ENCODE data around the gene MPST.
"Not testable (repeated sequence)": the region's sequence is repeated elsewhere in the genome, so short reads cannot be mapped to it uniquely, and the experiment has no call there.

Gene MPST

DNA sequence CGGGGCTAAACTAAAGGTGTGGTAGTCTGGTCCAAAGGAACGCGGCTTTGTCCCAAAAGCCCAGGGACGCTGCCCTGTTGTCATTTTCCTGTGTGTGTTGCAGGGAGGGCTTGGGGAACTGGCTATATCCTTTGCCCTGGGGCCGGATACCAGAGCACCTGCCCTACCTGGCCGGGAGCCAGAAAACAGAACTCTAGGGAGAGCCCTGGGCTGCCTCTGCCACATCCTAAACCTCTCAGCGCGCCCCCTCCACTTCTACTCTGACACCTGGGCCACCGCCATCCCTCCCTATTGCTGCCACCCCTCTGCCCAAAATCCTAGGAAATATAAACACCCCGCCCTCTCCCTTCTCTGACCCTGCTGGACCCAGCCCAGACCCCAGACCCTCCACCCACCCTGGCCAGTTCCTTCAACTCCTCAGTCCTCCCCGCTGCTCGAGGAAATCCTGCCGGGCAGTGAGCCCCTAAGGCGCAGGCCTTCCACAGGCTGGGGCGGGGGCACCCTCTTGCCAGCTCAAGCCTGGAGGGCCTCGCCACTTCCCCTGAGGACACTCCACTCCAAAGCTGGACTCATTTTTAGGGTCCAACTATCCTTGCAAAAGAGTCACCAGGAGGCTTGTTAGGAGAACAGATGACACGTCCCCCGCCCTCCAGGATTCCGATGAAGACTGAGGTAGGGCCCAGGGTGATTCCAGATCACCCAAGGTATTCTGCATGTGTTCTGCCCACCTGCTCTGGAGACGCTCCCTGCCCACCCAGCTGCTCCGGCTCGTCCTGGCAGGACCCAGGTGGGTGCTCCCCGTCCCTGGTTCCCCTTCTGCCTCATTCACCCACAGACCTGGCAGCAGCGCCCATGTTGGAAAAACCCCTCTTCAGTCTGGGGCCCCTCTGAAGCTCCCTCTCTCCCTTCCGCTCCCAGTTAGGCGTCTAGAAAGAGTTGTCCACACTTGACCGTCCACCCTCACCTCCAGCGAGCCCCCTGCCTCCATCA is 44.2 kb downstream of the MPST start:
- DNase-seq = peak; percentile 71

DNA sequence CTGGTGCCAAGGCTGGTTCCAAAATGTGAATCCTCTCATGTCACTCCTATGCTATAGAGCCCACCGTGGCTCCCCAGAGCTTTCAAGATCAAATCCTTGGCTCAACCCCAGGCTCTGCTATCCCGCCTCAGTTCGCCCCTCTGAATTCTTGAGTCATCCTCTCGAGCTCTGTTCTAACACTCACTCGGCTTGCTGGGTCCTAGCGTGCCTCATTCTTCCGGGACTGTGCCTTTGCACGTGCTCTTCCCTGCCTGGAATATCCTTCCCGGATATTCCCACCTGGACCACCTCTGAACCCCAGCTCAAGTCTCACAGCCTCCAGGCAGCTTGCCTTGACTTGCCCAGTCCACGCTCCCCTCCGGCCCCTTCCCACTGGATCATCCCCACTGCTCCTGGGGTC is 45.0 kb downstream of the MPST start:
- DNase-seq = no peak

- no peak for DNase-seq
Observed at GRCh38 chr22:37065180-37065579, 45.6 kb downstream of the MPST start.

DNA sequence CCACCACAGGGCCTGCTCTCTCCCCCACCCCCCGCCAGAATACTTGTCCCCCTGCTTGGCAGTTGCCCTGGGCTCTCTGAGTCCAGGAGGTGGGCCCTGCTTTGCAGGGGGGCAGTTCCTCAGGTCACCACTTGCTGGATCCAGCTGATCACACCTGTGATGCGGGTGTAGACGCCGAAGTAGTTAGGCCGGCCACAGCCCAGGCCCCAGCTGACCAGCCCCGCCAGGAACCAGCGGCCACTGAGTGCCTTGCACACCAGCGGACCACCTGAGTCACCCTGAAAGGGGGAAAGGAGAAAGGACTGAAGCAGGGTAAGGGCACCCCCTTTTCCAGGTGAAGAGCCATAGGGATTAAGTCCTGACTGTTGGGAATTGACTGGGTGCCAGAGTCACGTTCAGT is 46.4 kb downstream of the MPST start:
- no peak for DNase-seq

DNA sequence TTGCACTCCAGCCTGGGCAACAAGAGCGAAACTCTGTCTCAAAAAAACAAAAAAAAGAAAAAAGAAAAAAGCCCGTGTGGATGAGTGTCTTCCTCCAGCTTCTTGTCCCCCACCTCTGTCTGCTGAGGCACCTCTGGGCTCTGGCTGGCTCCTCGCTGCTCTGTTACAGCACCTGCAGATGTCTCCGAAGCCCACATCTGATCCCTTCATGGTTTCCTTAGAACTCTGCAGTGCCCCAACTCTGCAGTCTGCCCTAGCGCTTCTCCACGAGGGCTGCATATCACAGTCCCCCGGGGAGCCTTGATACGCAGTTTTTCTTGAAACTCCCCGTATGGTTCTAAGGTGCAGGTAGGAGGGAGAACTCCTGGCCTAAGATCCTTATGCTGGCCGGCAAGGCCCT is 47.9 kb downstream of the MPST start:
- no peak for DNase-seq

DNA sequence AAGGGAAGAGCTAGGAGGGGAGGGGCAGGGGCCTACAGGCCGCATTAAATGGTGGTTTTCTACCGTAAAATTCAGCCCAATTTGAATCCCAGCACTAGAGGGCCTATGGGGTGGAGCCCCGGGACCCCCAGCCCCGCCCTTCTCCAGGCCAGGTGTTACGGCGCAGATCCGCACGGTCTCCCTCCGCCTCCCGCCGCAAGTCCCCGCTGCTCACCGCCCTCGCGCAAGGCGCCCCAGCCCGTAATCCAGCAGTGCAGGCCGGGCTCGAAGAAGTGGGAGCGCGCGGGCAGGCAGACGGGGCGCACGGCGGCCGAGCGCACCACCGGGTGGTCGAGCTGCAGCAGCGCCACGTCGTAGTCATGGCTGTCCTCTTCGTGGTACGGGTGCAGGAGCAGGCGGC is 49.3 kb downstream of the MPST start:
- no peak for DNase-seq

- no peak for DNase-seq
Observed at GRCh38 chr22:37069319-37069718, 49.8 kb downstream of the MPST start.

- DNase-seq = no peak
Observed at GRCh38 chr22:37069719-37070118, 50.2 kb downstream of the MPST start.

GRCh38 chr22:37070334-37070733 is 50.8 kb downstream of the MPST start:
- no peak for DNase-seq

- no peak for DNase-seq
Observed at GRCh38 chr22:37070744-37071143, 51.2 kb downstream of the MPST start.

DNA sequence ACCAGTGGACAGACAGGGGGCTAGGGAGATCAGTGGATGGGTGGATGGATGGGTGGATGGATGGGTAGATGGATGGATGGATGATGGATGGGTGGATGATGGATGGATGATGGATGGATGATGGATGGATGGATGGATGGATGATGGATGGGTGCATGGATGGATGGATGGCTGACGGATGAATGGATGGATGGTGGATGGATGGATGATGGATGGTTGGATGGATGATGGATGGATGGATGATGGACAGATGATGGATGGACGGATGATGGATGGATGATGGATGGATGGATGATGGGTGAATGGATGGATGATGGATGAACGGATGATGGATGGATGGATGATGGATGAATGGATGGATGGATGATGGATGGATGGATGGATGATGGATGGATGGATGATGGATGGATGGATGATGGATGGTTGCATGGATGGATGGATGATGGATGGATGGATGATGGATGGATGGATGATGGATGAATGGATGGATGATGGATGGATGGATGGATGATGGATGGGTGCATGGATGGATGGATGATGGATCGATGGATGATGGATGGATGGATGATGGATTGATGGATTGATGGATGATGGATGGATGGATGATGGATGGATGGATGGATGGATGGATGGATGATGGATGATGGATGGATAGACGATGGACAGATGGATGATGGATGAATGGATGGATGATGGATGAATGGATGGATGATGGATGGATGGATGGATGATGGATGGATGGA is 52.5 kb downstream of the MPST start:
- not testable (repeated sequence) for DNase-seq

DNA sequence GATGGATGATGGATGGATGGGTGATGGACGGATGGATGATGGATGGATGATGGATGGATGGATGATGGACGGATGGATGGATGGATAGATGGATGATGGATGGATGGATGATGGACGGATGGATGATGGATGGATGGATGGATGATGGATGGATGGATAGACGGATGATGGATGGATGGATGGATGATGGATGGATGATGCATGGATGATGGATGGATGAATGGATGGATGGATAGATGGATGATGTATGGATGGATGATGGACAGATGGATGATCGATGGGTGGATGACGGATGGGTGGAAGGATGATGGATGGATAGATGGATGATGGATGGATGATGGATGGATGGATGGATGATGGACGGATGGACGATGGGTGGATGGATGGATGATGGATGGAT is 53.1 kb downstream of the MPST start:
- DNase-seq = no peak

DNA sequence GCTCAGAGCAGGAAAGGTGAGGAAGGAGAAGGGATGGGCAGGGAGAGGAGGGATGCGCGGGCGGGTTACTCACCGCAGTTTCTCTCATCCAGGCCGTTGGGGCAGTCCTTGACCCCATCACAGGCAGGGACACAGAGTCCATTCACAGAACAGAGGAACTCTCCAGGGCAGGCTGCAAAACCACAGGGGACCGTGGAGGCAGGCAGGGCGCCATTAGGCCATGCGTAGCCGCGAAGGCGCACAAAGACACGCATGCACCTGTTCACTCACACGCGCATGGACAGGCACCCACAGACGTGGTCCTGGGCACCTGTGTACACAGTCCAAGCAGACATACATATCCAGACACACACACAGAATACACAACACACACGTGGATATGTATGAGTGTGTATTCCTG is 55.0 kb downstream of the MPST start:
- DNase-seq = no peak

- DNase-seq = no peak
Observed at GRCh38 chr22:37075046-37075445, 55.5 kb downstream of the MPST start.

- no peak for DNase-seq
Observed at GRCh38 chr22:37075822-37076433, 56.4 kb downstream of the MPST start.

- DNase-seq = no peak
Observed at GRCh38 chr22:37077802-37078448, 58.4 kb downstream of the MPST start.

- no peak for DNase-seq
Observed at GRCh38 chr22:37079158-37079557, 59.6 kb downstream of the MPST start.

All from NCI-H1092 (cell line).